GM20000 (cell line): Measurements from ENCODE around the gene MEIS2.

Experiments used
- DNase-seq: peaks from one replicate; pipeline ENCODE4 v3.0.0; 2012; ENCODE audit warnings: low spot score
- CTCF ChIP-seq: IDR thresholded peaks from 2 replicates; pipeline ENCODE4 v1.5.1; 2012; ENCODE audit warnings: mild to moderate bottlenecking, control low read depth; ENCODE audit errors: extremely low read depth, missing control alignments

Gene MEIS2

GRCh38 chr15:37093480-37094332, 6.6 kb downstream of the MEIS2 start:
- TF ChIP-seq CTCF: no peak
- DNase-seq: no peak

GRCh38 chr15:37090543-37091175, 9.7 kb downstream of the MEIS2 start:
- no peak for DNase-seq
- no peak for TF ChIP-seq CTCF

- TF ChIP-seq CTCF: no peak
- no peak for DNase-seq
Observed at GRCh38 chr15:37088436-37088835, 11.9 kb downstream of the MEIS2 start.

GRCh38 chr15:37087131-37087588, 13.2 kb downstream of the MEIS2 start:
- no peak for DNase-seq
- TF ChIP-seq CTCF: no peak

GRCh38 chr15:37086521-37086920, 13.8 kb downstream of the MEIS2 start:
- no peak for DNase-seq
- no peak for TF ChIP-seq CTCF

- no peak for TF ChIP-seq CTCF
Observed at GRCh38 chr15:37086120-37086519, 14.2 kb downstream of the MEIS2 start.

GRCh38 chr15:37084602-37085001, 15.7 kb downstream of the MEIS2 start:
- no peak for DNase-seq
- TF ChIP-seq CTCF: no peak

More at GRCh38 chr15:37086120-37086519, 14.2 kb downstream of the MEIS2 start:
- no peak for DNase-seq
